Left lung (tissue), 10 donors: ENCODE data around the gene ZDHHC6. TPM values are rescaled to one million over a fixed set of nuclear protein-coding genes. Genes with fewer than 3 reads are reported as not detected.

Experiments used
- ATAC-seq: fragments of 200-7000 bp; cut with Tn5 transposase; one replicate; pipeline ENCODE4 v1.9.1; 2020; ENCODE audit warnings: moderate library complexity
- DNase-seq, 4 donors: peaks; one replicate each; pipeline ENCODE4 v3.0.0-alpha.2; 2013 to 2020
- H3K27ac ChIP-seq, 2 donors: fragments of 200-600 bp; sonication (generic) in 1 of 2; one replicate each; pipeline versions ENCODE4 v1.5.0 to v1.8.0; 2020 to 2021
- H3K27me3 ChIP-seq, 2 donors: fragments of 200-600 bp; sonication (generic) in 1 of 2; one replicate each; pipeline versions ENCODE4 v1.5.0 to v1.8.0; 2020 to 2021
- H3K36me3 ChIP-seq, 2 donors: fragments of 200-600 bp; sonication (generic) in 1 of 2; one replicate each; pipeline versions ENCODE4 v1.5.0 to v1.8.0; 2020 to 2021
- H3K4me1 ChIP-seq, 2 donors: fragments of 200-600 bp; one replicate each; pipeline ENCODE4 v1.8.0; 2021
- H3K4me3 ChIP-seq, 2 donors: fragments of 200-600 bp; sonication (generic) in 1 of 2; one replicate each; pipeline versions ENCODE4 v1.5.0 to v1.8.0; 2020 to 2021; ENCODE audit warnings: mild to moderate bottlenecking in 1 of 2
- H3K9me3 ChIP-seq, 2 donors: fragments of 200-600 bp; sonication (generic) in 1 of 2; one replicate each; pipeline versions ENCODE4 v1.5.0 to v1.8.0; 2020 to 2021
- intact Hi-C, 2 donors: fragments of 100-400 bp; cut with DNase I; formaldehyde crosslinking; loops; one replicate each; pipeline versions ENCODE4 v1.11.2 to v1.14.2; 2022
- polyA plus RNA-seq, 6 donors: library from polyadenylated mRNA; unstranded; fragments of 120-200 nt; gene quantifications; one replicate each; pipeline ENCODE4 v1.2.1, GENCODE V29; 2013; ENCODE audit not compliant: insufficient read length in 6 of 6
- total RNA-seq, 2 donors: library from RNA; stranded (reverse); fragmentation: NEBNext Ultra II Directional; extraction: Animal tissue kit (Norgen Biotek cat#: 25700); gene quantifications; one replicate each; pipeline ENCODE4 v1.2.1, GENCODE V29; 2021
- TF ChIP-seq, protein P1 (sequence below), 2 donors: fragments of 200-600 bp; sonication (generic) in 1 of 2; IDR thresholded peaks; one replicate each; pipeline versions ENCODE4 v1.5.0 to v1.8.0; 2021; ENCODE audit warnings: antibody characterized with exemption in 2 of 2
- donor health status: DM: no; HTN: yes; CAD: no.
- donor health status: DM: no; HTN: no; CAD: no.

The ZDHHC6 gene
- total and polyA plus RNA-seq, 8 donors = 36.0 to 72.1 (median 61.4) TPM

DNA sequence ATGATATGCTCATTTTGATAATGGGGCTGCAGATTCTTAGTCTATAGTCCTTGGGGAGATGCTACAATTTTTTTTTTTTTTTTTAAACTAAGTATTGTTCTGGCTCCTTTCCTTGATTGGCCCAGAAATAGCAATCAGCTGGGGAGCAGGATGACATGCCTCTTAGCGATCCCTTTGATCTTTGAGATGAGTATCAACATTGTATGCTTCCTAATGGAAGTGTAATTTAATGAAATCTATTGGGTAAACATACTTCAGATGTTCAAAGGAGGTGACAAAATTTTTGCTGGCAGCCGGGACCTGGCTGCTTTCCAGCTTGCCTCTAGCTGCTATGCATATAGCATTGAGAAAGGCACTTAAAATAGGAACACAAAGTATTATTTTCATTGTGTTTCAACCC, 43.8 kb upstream of the ZDHHC6 start:
- no peaks in the 10 kb centered on the region for H3K27me3 ChIP-seq
- peaks cover 2 to 10% of the 10 kb centered on the region in 2 donors for H3K4me1 ChIP-seq
- H3K36me3 ChIP-seq = no peaks in the 10 kb centered on the region
- H3K9me3 ChIP-seq = no peaks in the 10 kb centered on the region
- DNase-seq = peak; percentile 47 to 80 (median 76)
- TF ChIP-seq, protein P1, sequence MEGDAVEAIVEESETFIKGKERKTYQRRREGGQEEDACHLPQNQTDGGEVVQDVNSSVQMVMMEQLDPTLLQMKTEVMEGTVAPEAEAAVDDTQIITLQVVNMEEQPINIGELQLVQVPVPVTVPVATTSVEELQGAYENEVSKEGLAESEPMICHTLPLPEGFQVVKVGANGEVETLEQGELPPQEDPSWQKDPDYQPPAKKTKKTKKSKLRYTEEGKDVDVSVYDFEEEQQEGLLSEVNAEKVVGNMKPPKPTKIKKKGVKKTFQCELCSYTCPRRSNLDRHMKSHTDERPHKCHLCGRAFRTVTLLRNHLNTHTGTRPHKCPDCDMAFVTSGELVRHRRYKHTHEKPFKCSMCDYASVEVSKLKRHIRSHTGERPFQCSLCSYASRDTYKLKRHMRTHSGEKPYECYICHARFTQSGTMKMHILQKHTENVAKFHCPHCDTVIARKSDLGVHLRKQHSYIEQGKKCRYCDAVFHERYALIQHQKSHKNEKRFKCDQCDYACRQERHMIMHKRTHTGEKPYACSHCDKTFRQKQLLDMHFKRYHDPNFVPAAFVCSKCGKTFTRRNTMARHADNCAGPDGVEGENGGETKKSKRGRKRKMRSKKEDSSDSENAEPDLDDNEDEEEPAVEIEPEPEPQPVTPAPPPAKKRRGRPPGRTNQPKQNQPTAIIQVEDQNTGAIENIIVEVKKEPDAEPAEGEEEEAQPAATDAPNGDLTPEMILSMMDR (IDR thresholded peaks at IDR 0.05) = no peak
- ATAC-seq = peak; percentile 49
- no peak overlapping the region for H3K27ac ChIP-seq
- intact Hi-C loops = no loop called here
- no peak overlapping the region for H3K4me3 ChIP-seq

DNA sequence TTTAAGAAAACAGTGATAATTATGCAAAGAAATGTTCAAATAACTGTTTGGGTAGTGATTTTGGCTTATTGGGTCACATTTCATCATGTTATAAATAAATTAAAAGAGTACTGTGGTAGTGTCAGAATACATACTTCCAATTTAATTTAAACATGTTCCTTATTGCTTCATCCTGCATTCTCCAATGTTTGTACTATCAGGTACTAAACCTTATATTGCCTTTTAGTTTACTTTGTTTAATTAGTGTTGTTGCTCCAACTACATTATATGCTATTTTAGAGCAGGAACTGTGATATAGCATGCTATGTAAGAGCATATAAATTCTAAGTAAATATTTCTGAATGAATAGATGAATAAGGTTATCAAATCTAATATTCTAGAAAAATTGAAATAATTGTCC, 41.2 kb upstream of the ZDHHC6 start:
- H3K9me3 ChIP-seq = no peaks in the 10 kb centered on the region
- DNase-seq (no peak), ATAC-seq (no peak)
- no peaks in the 10 kb centered on the region for H3K27me3 ChIP-seq
- peaks cover 2 to 10% of the 10 kb centered on the region in 2 donors for H3K4me1 ChIP-seq
- H3K27ac ChIP-seq = no peak overlapping the region
- TF ChIP-seq, protein P1 (IDR thresholded peaks at IDR 0.05) = no peak
- no peaks in the 10 kb centered on the region for H3K36me3 ChIP-seq
- no peak overlapping the region for H3K4me3 ChIP-seq
- intact Hi-C loops = no loop called here

DNA sequence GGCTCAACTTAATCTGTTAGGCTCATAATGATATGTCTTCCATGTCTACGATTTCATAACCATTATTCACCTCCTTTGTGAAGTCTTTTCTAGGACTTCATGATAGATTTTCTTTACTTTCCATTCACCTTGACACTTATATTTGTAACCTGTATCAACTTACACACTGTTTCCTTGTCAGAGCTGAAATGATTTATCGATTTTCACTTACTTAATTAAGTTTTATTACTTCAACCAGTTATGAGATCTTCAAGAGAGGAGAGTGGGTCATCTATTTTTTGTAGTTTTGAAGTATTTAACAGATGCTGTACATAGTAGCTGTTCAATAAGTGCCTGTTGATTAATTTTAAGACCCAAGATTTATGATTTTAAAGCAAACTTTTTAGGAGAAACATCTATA, 37.7 kb upstream of the ZDHHC6 start:
- Histone ChIP-seq H3K9me3 (no peaks in the 10 kb centered on the region), H3K27me3 (no peaks in the 10 kb centered on the region), H3K36me3 (no peaks in the 10 kb centered on the region), H3K4me1 (no peaks in the 10 kb centered on the region), H3K27ac (no peak overlapping the region), H3K4me3 (no peak overlapping the region)
- TF ChIP-seq, protein P1 (IDR thresholded peaks at IDR 0.05) = no peak
- DNase-seq (no peak), ATAC-seq (no peak)
- intact Hi-C loops = no loop called here

DNA sequence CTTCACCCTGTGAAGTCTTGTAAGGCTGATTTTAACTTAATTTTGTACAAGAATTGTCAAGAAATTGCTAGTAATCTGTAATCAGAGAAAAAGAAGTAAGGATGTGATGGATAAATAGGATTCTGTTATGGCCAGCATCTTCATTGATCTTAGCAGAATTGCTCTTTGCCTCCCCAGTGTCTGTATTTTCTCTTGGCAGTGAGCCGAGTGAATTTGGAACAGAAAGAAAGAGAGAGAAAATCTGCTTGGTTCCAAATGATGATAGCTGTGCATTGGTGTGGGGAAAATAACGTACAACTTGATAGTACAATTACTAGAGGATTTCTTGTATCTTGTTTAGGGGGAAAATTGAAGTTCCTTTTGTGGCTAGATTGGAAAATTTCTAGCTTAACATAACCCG, 34.9 kb upstream of the ZDHHC6 start:
- Histone ChIP-seq H3K4me3 (no peak overlapping the region), H3K27me3 (no peaks in the 10 kb centered on the region), H3K4me1 (no peaks in the 10 kb centered on the region), H3K36me3 (no peaks in the 10 kb centered on the region), H3K9me3 (no peaks in the 10 kb centered on the region), H3K27ac (no peak overlapping the region)
- TF ChIP-seq, protein P1 (IDR thresholded peaks at IDR 0.05) = no peak
- ATAC-seq (no peak), DNase-seq (peak in 1 of 4 donors; percentile 52)
- intact Hi-C loops = no loop called here

DNA sequence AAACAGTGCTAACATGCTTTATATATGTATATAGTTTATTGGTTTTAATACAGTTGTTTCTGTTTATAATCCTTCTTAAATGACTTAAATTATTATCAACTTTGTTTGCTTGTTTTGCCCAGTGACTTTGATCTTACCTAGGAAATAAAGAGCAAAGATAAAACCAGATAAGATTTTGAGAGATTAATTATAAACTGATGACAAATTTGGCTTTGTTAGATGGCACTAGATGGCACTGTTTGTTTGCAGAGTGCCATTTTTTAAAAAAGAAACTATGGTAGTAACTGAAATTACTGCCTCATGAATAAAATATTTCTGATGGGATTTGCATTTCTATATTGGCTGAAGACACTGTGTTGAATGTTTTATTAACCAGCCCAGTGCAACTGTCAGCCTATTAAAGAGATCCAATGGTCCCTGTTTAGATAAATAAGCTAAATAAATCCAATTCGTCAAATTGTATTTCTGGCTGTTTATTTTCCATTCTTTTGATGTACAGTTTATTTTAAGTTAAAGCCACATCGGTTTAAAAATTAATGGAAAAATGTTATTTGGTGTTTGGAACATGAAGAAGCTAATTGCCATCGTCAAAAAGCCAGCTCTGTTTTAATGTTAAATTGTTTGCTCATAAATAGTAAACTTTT, 29.0 kb upstream of the ZDHHC6 start:
- Histone ChIP-seq H3K9me3 (no peaks in the 10 kb centered on the region), H3K36me3 (peaks cover 0 to under 1% of the 10 kb centered on the region in 2 donors), H3K27ac (no peak overlapping the region), H3K27me3 (no peaks in the 10 kb centered on the region), H3K4me1 (no peaks in the 10 kb centered on the region), H3K4me3 (no peak overlapping the region)
- DNase-seq = peak in 1 of 4 donors; percentile 30
- intact Hi-C loops = no loop called here
- peak; percentile 16 for ATAC-seq
- TF ChIP-seq, protein P1 (IDR thresholded peaks at IDR 0.05) = no peak
